GM12878 (cell line): ENCODE measurements around the gene DNAH8. TPM values are rescaled to one million over a fixed set of nuclear protein-coding genes. Genes with fewer than 3 reads are reported as not detected.
A peak's percentile ranks its signal among the peaks of the same experiment; 100 is the strongest.

Source experiments
- ATAC-seq: fragments of 200-7000 bp; cut with Tn5 transposase; 3 replicates; pipeline ENCODE4 v1.9.1; 2020; ENCODE audit warnings: mild to moderate bottlenecking, moderate library complexity
- BruUV-seq: library from RNA; stranded (reverse); fragments of 400-500 nt; replicated peaks from 2 replicates; lab custom pipeline; 2021; lab: Mats Ljungman, UMichigan
- CTCF ChIA-PET: fragments of 300-600 bp; sonication (Branson Sonifier 250); formaldehyde crosslinking; extraction: SDS; loops from one replicate; lab custom pipeline; 2021; ENCODE audit warnings: inconsistent platforms; lab: Yijun Ruan, JAX
- POLR2A ChIA-PET: fragments of 350-600 bp; formaldehyde crosslinking; extraction: SDS; loops from one replicate; lab custom pipeline; 2021; ENCODE audit warnings: inconsistent platforms; lab: Charles Lee
- RAD21 ChIA-PET: fragments of 300-600 bp; sonication (Branson Sonifier 250); formaldehyde crosslinking; loops from one replicate; lab custom pipeline; 2023; ENCODE audit warnings: antibody characterized with exemption; ENCODE audit not compliant: unreplicated experiment; lab: Charles Lee
- SMC1A ChIA-PET: fragments of 300-600 bp; sonication (Branson Sonifier 250); formaldehyde crosslinking; loops from one replicate; lab custom pipeline; 2023; ENCODE audit not compliant: unreplicated experiment, uncharacterized antibody; lab: Charles Lee
- DNase-seq: peaks from one replicate; pipeline ENCODE4 v3.0.0-alpha.2; 2011; ENCODE audit warnings: low read depth, low spot score
- FAIRE-seq: peaks from 3 replicates; lab custom pipeline; 2011; peaks lifted over from hg19 to GRCh38; lab: Jason Lieb, UNC
- H2AFZ ChIP-seq: 2 replicates; pipeline ENCODE4 v1.6.0; 2011; ENCODE audit warnings: low read depth, low read length, control low read depth; ENCODE audit not compliant: control insufficient read depth
- H3K27ac ChIP-seq: 2 replicates; pipeline ENCODE4 v1.5.1; 2011; ENCODE audit warnings: control low read depth; ENCODE audit not compliant: control insufficient read depth, insufficient read depth
- H3K27me3 ChIP-seq, 2 experiments: replicated peaks in 1 of 2; 2 replicates each; pipeline versions ENCODE4 v1.6.0 to v1.6.1; 2011; ENCODE audit warnings: low read length in 1 of 2; ENCODE audit not compliant: control insufficient read depth in 2 of 2, insufficient read depth in 2 of 2
- H3K36me3 ChIP-seq, 2 experiments: 2 replicates each; pipeline ENCODE4 v1.5.1; 2011; ENCODE audit warnings: low read length in 1 of 2; ENCODE audit not compliant: control insufficient read depth in 2 of 2, insufficient read depth in 2 of 2
- H3K4me1 ChIP-seq: 2 replicates; pipeline ENCODE4 v1.6.1; 2011; ENCODE audit warnings: mild to moderate bottlenecking, low read length, moderate library complexity, mixed read lengths; ENCODE audit not compliant: control insufficient read depth, insufficient read depth
- H3K4me2 ChIP-seq: 2 replicates; pipeline ENCODE4 v1.6.0; 2011; ENCODE audit warnings: control low read depth; ENCODE audit not compliant: control insufficient read depth, insufficient read depth
- H3K4me3 ChIP-seq: fragments of 200-600 bp; sonication (generic); 2 replicates; pipeline ENCODE4 v1.5.1; 2016
- H3K79me2 ChIP-seq: 2 replicates; pipeline ENCODE4 v1.6.0; 2011; ENCODE audit warnings: low read length; ENCODE audit not compliant: control insufficient read depth, insufficient read depth
- H3K9ac ChIP-seq: 2 replicates; pipeline ENCODE4 v1.8.0; 2011; ENCODE audit warnings: low read length, control low read depth, mixed read lengths; ENCODE audit not compliant: control insufficient read depth, insufficient read depth
- H3K9me3 ChIP-seq: replicated peaks from 3 replicates; pipeline ENCODE4 v1.5.1; 2011; ENCODE audit warnings: mild to moderate bottlenecking, low read length; ENCODE audit not compliant: control insufficient read depth, insufficient read depth
- H4K20me1 ChIP-seq: 2 replicates; pipeline ENCODE4 v1.6.0; 2011; ENCODE audit not compliant: control insufficient read depth, insufficient read depth
- CREB1 ChIP-seq: IDR thresholded peaks from 2 replicates; pipeline ENCODE4 v1.6.1; 2012; ENCODE audit warnings: low read depth, mild to moderate bottlenecking, inconsistent platforms
- EP300 ChIP-seq, 2 experiments: fragments of 150-350 bp in 1 of 2; IDR thresholded peaks; 2 replicates each; pipeline ENCODE4 v1.6.1; 2011 to 2012; ENCODE audit warnings: low read depth in 2 of 2, low read length in 2 of 2, borderline replicate concordance in 1 of 2, improper control_type of control experiment in 1 of 2, inconsistent platforms in 1 of 2; ENCODE audit not compliant: control insufficient read depth in 1 of 2
- ZZZ3 ChIP-seq: IDR thresholded peaks from 2 replicates; pipeline ENCODE4 v1.6.1; 2011; ENCODE audit warnings: low read depth; ENCODE audit not compliant: control insufficient read depth, insufficient read length
- WGBS: methylation state at CpG from one replicate; pipeline ENCODE4 v1.1.6; 2016; ENCODE audit warnings: low lambda C conversion rate; ENCODE audit not compliant: insufficient replicate concordance, insufficient coverage; ENCODE audit errors: missing lambda C conversion rate; 5-methylcytosine and 5-hydroxymethylcytosine counted together
- in situ Hi-C: fragments of 300-500 bp; cut with MboI; formaldehyde crosslinking; loops from 9 replicates; pipeline ENCODE4 v1.14.3; 2018; ENCODE audit warnings: mixed read lengths
- intact Hi-C: fragments of 100-400 bp; cut with micrococcal nuclease; formaldehyde crosslinking; loops from one replicate; pipeline ENCODE4 v1.14.2; 2022; ENCODE audit not compliant: unreplicated experiment
- polyA plus RNA-seq, 11 experiments: library from polyadenylated mRNA; depleted of rRNA in 4 of 11; unstranded in 6 of 11; stranded (reverse) in 5 of 11; fragments of >200 nt; fragmentation: Nextera tagmentation in 4 of 11; fragmentation: Illumina TruSeq in 1 of 11; extraction: Ambion mirVana in 4 of 11; extraction: Trizol in 1 of 11; gene quantifications; 1 replicate in 1 of 11; 2 replicates in 10 of 11; pipeline versions ENCODE4 v1.2.1 to v1.2.3, GENCODE V29; 2011 to 2016; ENCODE audit warnings: inconsistent platforms in 2 of 11, missing spikeins in 2 of 11, low read depth in 1 of 11
- total RNA-seq, 4 experiments: library from RNA; depleted of rRNA in 3 of 4; stranded (reverse); fragments of >200 nt in 3 of 4; fragmentation: Illumina TruSeq in 1 of 4; extraction: Trizol in 1 of 4; gene quantifications; 2 replicates each; pipeline versions ENCODE4 v1.2.1 to v1.2.3, GENCODE V29; 2013 to 2021
- TF ChIP-seq, protein P1 (sequence below): fragments of 450-650 bp; IDR thresholded peaks from 2 replicates; pipeline ENCODE4 v1.6.1; 2018; ENCODE audit warnings: mild to moderate bottlenecking, low read depth, moderate library complexity; ENCODE audit not compliant: partially characterized antibody
- TF ChIP-seq, protein P2 (sequence below): fragments of 150-350 bp; IDR thresholded peaks from 2 replicates; pipeline ENCODE4 v1.6.1; 2016; ENCODE audit warnings: low read depth, low read length

Gene DNAH8
- total and polyA plus RNA-seq, 10 of the 15 experiments (the other 5 are each of a cell fraction or from before 2014, with no cell fraction given), result 0.02 to 0.34 (median 0.10) TPM; not detected in 3

DNA sequence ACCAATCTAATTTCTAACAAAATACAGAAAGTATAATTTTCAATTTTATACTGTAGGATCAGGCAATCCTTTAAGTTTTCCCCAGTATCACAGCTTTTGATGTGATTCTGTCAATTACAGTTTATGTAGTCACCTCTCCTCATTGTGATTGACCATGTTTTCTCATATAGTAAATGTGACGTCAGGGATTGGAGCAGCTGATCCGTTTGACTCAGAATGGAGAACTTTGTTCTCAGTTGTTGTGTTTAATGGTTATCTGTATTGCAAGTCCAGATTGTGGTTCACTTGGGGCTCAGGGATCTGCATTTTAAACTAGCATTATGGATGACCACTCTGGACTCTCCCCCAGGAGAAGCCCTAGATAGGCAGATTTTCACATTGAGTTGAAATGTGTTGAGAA is 90.6 kb downstream of the DNAH8 start:
- Histone ChIP-seq H4K20me1 (no peaks in the 10 kb centered on the region), H3K36me3 (no peaks in the 10 kb centered on the region), H3K27me3 (no peaks in the 10 kb centered on the region), H3K79me2 (no peaks in the 10 kb centered on the region), H3K27ac (no peak overlapping the region), H3K4me3 (no peak overlapping the region), H2AFZ (no peak overlapping the region), H3K9me3 (no peaks in the 10 kb centered on the region), H3K4me1 (peaks cover 2% of the 10 kb centered on the region; the same call in 1 of the 2 replicates), H3K9ac (no peak overlapping the region), H3K4me2 (no peak overlapping the region)
- BruUV-seq, result no TSS peak
- intact Hi-C loops (no loop called here), in situ Hi-C loops (no loop called here)
- TF ChIP-seq CREB1 (0 out of 2 replicates have a peak, but pooled peaks have one; percentile 20), ZZZ3 (no peak), EP300 (IDR thresholded peaks at IDR 0.05; ENCODE audit: borderline replicate concordance in 1 of 2, control insufficient read depth in 1 of 2, low read depth in 2 of 2, low read length in 2 of 2) (no peak)
- TF ChIP-seq, protein P1, sequence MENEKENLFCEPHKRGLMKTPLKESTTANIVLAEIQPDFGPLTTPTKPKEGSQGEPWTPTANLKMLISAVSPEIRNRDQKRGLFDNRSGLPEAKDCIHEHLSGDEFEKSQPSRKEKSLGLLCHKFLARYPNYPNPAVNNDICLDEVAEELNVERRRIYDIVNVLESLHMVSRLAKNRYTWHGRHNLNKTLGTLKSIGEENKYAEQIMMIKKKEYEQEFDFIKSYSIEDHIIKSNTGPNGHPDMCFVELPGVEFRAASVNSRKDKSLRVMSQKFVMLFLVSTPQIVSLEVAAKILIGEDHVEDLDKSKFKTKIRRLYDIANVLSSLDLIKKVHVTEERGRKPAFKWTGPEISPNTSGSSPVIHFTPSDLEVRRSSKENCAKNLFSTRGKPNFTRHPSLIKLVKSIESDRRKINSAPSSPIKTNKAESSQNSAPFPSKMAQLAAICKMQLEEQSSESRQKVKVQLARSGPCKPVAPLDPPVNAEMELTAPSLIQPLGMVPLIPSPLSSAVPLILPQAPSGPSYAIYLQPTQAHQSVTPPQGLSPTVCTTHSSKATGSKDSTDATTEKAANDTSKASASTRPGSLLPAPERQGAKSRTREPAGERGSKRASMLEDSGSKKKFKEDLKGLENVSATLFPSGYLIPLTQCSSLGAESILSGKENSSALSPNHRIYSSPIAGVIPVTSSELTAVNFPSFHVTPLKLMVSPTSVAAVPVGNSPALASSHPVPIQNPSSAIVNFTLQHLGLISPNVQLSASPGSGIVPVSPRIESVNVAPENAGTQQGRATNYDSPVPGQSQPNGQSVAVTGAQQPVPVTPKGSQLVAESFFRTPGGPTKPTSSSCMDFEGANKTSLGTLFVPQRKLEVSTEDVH, result no peak
- TF ChIP-seq, protein P2, sequence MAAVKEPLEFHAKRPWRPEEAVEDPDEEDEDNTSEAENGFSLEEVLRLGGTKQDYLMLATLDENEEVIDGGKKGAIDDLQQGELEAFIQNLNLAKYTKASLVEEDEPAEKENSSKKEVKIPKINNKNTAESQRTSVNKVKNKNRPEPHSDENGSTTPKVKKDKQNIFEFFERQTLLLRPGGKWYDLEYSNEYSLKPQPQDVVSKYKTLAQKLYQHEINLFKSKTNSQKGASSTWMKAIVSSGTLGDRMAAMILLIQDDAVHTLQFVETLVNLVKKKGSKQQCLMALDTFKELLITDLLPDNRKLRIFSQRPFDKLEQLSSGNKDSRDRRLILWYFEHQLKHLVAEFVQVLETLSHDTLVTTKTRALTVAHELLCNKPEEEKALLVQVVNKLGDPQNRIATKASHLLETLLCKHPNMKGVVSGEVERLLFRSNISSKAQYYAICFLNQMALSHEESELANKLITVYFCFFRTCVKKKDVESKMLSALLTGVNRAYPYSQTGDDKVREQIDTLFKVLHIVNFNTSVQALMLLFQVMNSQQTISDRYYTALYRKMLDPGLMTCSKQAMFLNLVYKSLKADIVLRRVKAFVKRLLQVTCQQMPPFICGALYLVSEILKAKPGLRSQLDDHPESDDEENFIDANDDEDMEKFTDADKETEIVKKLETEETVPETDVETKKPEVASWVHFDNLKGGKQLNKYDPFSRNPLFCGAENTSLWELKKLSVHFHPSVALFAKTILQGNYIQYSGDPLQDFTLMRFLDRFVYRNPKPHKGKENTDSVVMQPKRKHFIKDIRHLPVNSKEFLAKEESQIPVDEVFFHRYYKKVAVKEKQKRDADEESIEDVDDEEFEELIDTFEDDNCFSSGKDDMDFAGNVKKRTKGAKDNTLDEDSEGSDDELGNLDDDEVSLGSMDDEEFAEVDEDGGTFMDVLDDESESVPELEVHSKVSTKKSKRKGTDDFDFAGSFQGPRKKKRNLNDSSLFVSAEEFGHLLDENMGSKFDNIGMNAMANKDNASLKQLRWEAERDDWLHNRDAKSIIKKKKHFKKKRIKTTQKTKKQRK, result no peak
- ATAC-seq, result no peak
- ChIA-PET RAD21 (interaction anchor here (0.8 to 1.2 kb wide), 2 partner anchors 117 to 297 kb away, joined by 3 read pairs; no protein-coding TSS in a partner anchor), POLR2A (no interaction called here), SMC1A (interaction anchor here (1.1 kb wide), 1 partner anchor 25 kb away, joined by 3 read pairs; no protein-coding TSS in a partner anchor), CTCF (interaction anchor here (0.6 to 0.8 kb wide), 2 partner anchors 91 to 162 kb away, joined by 3 read pairs; no protein-coding TSS in a partner anchor)
- no peak for DNase-seq
- 16% methylated on average over 2 of the region's 2 CpGs for WGBS
- no peak for FAIRE-seq
